Effector memory CD8-positive, alpha-beta T cell (primary cell): ENCODE data around the gene TBC1D32.
"Not testable (repeated sequence)": the region's sequence is repeated elsewhere in the genome, so short reads cannot be mapped to it uniquely, and the experiment has no call there.

ENCODE experiments used
- ATAC-seq: fragments of 150-1000 bp; cut with Tn5 transposase; replicated peaks from 2 replicates; pipeline ENCODE4 v1.10.0; 2021; ENCODE audit warnings: mild to moderate bottlenecking, moderate library complexity
- DNase-seq, 3 experiments: peaks; one replicate each; pipeline ENCODE4 v3.0.0; 2021
- H3K27ac Mint-ChIP-seq, 2 donors: one replicate each; pipeline ENCODE4 v1.8.0; 2022; ENCODE audit warnings: mild to moderate bottlenecking in 2 of 2, mixed read lengths in 2 of 2, moderate library complexity in 2 of 2
- H3K27me3 Mint-ChIP-seq, 2 donors: one replicate each; pipeline ENCODE4 v1.8.0; 2022; ENCODE audit warnings: mixed read lengths in 2 of 2
- H3K36me3 Mint-ChIP-seq: one replicate; pipeline ENCODE4 v1.8.0; 2022; ENCODE audit warnings: mild to moderate bottlenecking, moderate library complexity, mixed read lengths; ENCODE audit not compliant: insufficient read depth
- H3K4me1 Mint-ChIP-seq, 2 donors: one replicate each; pipeline ENCODE4 v1.8.0; 2022; ENCODE audit warnings: low read depth in 2 of 2, mixed read lengths in 2 of 2
- H3K4me3 Mint-ChIP-seq, 2 donors: one replicate each; pipeline ENCODE4 v1.8.0; 2022; ENCODE audit warnings: mild to moderate bottlenecking in 2 of 2, mixed read lengths in 2 of 2, moderate library complexity in 2 of 2
- H3K9me3 Mint-ChIP-seq, 2 donors: one replicate each; pipeline ENCODE4 v1.8.0; 2022; ENCODE audit warnings: mixed read lengths in 2 of 2
- total RNA-seq, 9 experiments: gene quantifications; one replicate each; lab custom pipeline; 2026; lab: John Stamatoyannopoulos, UW

The TBC1D32 gene, protein sequence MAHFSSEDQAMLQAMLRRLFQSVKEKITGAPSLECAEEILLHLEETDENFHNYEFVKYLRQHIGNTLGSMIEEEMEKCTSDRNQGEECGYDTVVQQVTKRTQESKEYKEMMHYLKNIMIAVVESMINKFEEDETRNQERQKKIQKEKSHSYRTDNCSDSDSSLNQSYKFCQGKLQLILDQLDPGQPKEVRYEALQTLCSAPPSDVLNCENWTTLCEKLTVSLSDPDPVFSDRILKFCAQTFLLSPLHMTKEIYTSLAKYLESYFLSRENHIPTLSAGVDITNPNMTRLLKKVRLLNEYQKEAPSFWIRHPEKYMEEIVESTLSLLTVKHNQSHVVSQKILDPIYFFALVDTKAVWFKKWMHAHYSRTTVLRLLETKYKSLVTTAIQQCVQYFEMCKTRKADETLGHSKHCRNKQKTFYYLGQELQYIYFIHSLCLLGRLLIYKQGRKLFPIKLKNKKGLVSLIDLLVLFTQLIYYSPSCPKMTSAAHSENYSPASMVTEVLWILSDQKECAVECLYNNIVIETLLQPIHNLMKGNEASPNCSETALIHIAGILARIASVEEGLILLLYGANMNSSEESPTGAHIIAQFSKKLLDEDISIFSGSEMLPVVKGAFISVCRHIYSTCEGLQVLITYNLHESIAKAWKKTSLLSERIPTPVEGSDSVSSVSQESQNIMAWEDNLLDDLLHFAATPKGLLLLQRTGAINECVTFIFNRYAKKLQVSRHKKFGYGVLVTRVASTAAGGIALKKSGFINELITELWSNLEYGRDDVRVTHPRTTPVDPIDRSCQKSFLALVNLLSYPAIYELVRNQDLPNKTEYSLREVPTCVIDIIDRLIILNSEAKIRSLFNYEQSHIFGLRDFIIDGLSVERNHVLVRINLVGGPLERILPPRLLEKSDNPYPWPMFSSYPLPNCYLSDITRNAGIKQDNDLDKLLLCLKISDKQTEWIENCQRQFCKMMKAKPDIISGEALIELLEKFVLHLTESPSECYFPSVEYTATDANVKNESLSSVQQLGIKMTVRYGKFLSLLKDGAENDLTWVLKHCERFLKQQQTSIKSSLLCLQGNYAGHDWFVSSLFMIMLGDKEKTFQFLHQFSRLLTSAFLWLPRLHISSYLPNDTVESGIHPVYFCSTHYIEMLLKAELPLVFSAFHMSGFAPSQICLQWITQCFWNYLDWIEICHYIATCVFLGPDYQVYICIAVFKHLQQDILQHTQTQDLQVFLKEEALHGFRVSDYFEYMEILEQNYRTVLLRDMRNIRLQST
- 5.7 to 36.1 (median 14.8) reads per million in 9 experiments for total RNA-seq

- peak within 1 kb of the TSS; percentile 82 to 92 for H3K4me3 Mint-ChIP-seq
- no peaks in the 10 kb centered on the region for H3K9me3 Mint-ChIP-seq
- DNase-seq (peak; percentile 80 to 87 (median 81)), ATAC-seq (peak; percentile 89)
- H3K27me3 Mint-ChIP-seq, result peaks cover 0 to 4% of the 10 kb centered on the region in 2 donors
- peaks cover 6 to 32% of the 10 kb centered on the region in 2 donors for H3K4me1 Mint-ChIP-seq
- H3K36me3 Mint-ChIP-seq, result peaks cover 14% of the 10 kb centered on the region
- H3K27ac Mint-ChIP-seq, result peak within 1 kb of the TSS; percentile 96 to 99
Observed at GRCh38 chr6:121334299-121335086, at the start of gene TBC1D32. TSS of gene TBC1D32 (minus strand) at chr6:121334480. CDS start at chr6:121334430, 50 bp downstream.

DNA sequence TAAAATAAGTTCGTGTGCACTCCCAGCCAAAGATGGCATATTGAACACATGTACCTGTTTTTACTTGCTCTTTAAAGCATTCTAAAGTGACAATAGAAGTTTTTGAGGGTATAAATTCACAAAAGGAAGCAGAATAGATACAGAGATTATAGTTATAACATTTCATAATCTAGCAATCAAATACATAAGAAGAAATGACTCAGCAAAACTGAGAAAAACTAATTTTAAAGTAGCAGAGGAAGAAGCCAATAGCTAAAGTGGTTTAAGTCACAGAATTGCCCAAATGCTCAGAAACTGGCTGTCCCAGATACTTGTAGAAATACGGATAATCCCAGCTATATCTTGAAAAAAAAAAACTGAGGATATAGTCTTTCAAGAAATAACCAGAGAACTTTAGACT is 49.2 kb upstream of the TBC1D32 start:
- Mint-ChIP-seq H3K9me3 (no peaks in the 10 kb centered on the region), H3K36me3 (peaks cover 3% of the 10 kb centered on the region), H3K27ac (no peak overlapping the region), H3K4me3 (no peak overlapping the region), H3K27me3 (peaks cover 14 to 15% of the 10 kb centered on the region in 2 donors), H3K4me1 (no peaks in the 10 kb centered on the region)
- ATAC-seq (no peak), DNase-seq (no peak)

DNA sequence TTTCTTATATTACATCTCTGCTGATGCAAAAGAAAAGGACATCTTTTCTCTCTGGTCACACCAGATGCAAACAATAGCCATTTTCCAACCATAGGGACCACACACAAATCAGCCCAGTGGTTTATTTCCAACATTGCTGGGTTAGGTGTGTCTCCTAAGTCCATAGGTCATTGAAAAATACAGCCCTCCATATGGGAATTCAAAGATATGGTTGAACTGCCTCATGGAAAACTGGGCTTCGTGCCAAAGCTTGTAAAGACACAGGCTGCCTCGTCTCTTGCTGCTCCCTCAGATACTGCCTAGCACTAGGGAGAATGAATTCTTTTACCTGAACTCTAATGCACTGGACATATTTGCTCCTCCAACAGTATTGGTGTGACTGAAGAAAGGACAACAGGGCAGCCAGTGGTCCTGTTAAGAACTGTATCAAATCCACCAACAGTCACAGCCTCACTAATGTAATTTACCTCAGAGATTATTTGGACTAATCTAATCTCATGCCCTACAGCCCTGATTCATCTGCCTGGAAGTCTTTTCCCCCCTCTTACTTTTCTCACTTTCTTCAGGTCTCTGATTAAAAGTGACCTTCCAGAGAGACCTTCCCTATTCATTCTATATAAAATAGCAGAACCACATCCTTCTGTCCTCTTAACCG is 48.3 kb upstream of the TBC1D32 start:
- ATAC-seq, result no peak

GRCh38 chr6:121376411-121376810 is 42.1 kb upstream of the TBC1D32 start:
- no peak overlapping the region for H3K27ac Mint-ChIP-seq
- no peak for ATAC-seq
- no peaks in the 10 kb centered on the region for H3K4me1 Mint-ChIP-seq
- H3K36me3 Mint-ChIP-seq, result peaks cover 3% of the 10 kb centered on the region
- DNase-seq, result no peak
- H3K9me3 Mint-ChIP-seq, result peaks cover 0 to 1% of the 10 kb centered on the region in 2 donors
- H3K27me3 Mint-ChIP-seq, result no peaks in the 10 kb centered on the region
- no peak overlapping the region for H3K4me3 Mint-ChIP-seq

More for the DNA sequence above, 48.3 kb upstream of the TBC1D32 start:
- H3K36me3 Mint-ChIP-seq, result peaks cover 3% of the 10 kb centered on the region
- no peaks in the 10 kb centered on the region for H3K4me1 Mint-ChIP-seq
- no peak for DNase-seq
- H3K27me3 Mint-ChIP-seq, result peaks cover 10 to 15% of the 10 kb centered on the region in 2 donors
- H3K9me3 Mint-ChIP-seq, result no peaks in the 10 kb centered on the region
- H3K27ac Mint-ChIP-seq, result peak overlapping the region in 1 of 2 donors; percentile 42
- H3K4me3 Mint-ChIP-seq, result no peak overlapping the region

DNA sequence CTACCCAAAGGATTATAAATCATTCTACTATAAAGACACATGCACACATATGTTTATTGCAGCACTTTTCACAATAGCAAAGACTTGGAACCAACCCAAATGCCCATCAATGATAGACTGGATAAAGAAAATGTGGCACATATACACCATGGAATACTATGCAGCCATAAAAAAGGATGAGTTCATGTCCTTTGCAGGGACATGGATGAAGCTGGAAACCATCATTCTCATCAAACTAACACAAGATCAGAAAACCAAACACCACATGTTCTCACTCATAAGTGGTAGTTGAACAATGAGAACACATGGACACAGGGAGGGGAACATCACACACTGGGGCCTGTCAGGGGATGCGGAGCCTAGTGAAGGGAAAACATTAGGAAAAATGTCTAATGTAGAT is 39.9 kb upstream of the TBC1D32 start:
- not testable (repeated sequence) for H3K36me3 Mint-ChIP-seq, DNase-seq, ATAC-seq, H3K27me3 Mint-ChIP-seq, H3K27ac Mint-ChIP-seq, H3K4me1 Mint-ChIP-seq, H3K4me3 Mint-ChIP-seq, H3K9me3 Mint-ChIP-seq

- H3K27me3 Mint-ChIP-seq, result peaks cover 44 to 45% of the 10 kb centered on the region in 2 donors
- DNase-seq (no peak), ATAC-seq (no peak)
- no peak overlapping the region for H3K4me3 Mint-ChIP-seq
- no peak overlapping the region for H3K27ac Mint-ChIP-seq
- no peaks in the 10 kb centered on the region for H3K36me3 Mint-ChIP-seq
- H3K4me1 Mint-ChIP-seq, result no peaks in the 10 kb centered on the region
- no peaks in the 10 kb centered on the region for H3K9me3 Mint-ChIP-seq
Observed at GRCh38 chr6:121365536-121366521, 31.5 kb upstream of the TBC1D32 start.

DNA sequence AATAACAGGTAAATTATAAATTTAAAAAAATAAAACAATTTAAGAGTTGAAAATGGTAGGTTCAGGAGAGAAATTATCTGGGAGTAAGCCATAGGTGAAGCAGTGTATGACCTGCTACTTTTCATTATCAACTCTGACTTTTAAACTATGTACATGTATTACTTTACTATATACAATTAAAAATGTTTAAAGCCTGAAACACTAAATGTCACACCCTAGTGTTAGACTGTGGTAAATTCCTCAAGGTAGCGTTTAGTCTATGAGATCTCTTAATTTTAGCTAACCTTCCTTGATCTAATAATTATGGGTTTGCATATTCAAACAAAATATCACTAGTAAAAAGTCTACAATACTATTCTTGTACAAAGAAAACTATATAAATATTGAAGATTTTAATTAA is 22.3 kb upstream of the TBC1D32 start:
- Mint-ChIP-seq H3K4me1 (no peaks in the 10 kb centered on the region), H3K27me3 (peaks cover 43 to 47% of the 10 kb centered on the region in 2 donors), H3K4me3 (no peak overlapping the region), H3K27ac (no peak overlapping the region), H3K9me3 (no peaks in the 10 kb centered on the region), H3K36me3 (no peaks in the 10 kb centered on the region)
- ATAC-seq (no peak), DNase-seq (no peak)

DNA sequence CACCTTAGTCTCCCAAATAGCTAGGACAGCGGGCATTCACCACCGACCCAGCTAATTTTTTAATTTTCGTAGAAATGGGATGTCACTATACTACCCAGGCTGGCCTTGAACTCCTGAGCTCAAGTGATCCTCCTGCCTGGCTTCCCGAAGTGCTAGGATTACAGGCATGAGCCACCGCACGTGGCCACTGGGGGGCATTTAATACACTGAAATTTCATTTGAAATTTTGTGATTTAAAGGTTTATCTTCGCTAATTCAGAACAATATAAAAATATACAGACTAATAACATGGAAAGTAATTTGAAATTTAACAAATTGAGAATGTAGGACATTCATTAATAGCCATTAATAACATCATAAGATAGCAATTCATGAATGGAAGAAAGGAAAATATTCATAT is 20.5 kb upstream of the TBC1D32 start:
- Mint-ChIP-seq H3K27ac (no peak overlapping the region), H3K4me3 (no peak overlapping the region), H3K4me1 (no peaks in the 10 kb centered on the region), H3K36me3 (no peaks in the 10 kb centered on the region), H3K27me3 (peaks cover 41 to 42% of the 10 kb centered on the region in 2 donors), H3K9me3 (no peaks in the 10 kb centered on the region)
- DNase-seq, result no peak
- ATAC-seq, result no peak

GRCh38 chr6:121352941-121353340 is 18.7 kb upstream of the TBC1D32 start:
- Mint-ChIP-seq H3K9me3 (no peaks in the 10 kb centered on the region), H3K4me3 (no peak overlapping the region), H3K4me1 (no peaks in the 10 kb centered on the region), H3K27ac (no peak overlapping the region), H3K36me3 (no peaks in the 10 kb centered on the region), H3K27me3 (peaks cover 35 to 42% of the 10 kb centered on the region in 2 donors)
- ATAC-seq (no peak), DNase-seq (no peak)

GRCh38 chr6:121351916-121352315 is 17.6 kb upstream of the TBC1D32 start:
- Mint-ChIP-seq H3K36me3 (no peaks in the 10 kb centered on the region), H3K9me3 (no peaks in the 10 kb centered on the region), H3K27ac (no peak overlapping the region), H3K27me3 (peaks cover 31 to 42% of the 10 kb centered on the region in 2 donors), H3K4me1 (no peaks in the 10 kb centered on the region), H3K4me3 (no peak overlapping the region)
- ATAC-seq (no peak), DNase-seq (no peak)

GRCh38 chr6:121349596-121349995 is 15.3 kb upstream of the TBC1D32 start:
- Mint-ChIP-seq H3K4me3 (no peak overlapping the region), H3K27me3 (peaks cover 41 to 42% of the 10 kb centered on the region in 2 donors), H3K9me3 (no peaks in the 10 kb centered on the region), H3K36me3 (no peaks in the 10 kb centered on the region), H3K4me1 (no peaks in the 10 kb centered on the region), H3K27ac (no peak overlapping the region)
- ATAC-seq, result no peak
- no peak for DNase-seq
